GM13977 (cell line): ENCODE data around the gene UNC5CL.

Experiments
- DNase-seq: peaks from one replicate; pipeline ENCODE4 v3.0.0; 2012; ENCODE audit warnings: low spot score
- in situ Hi-C: fragments of 300-500 bp; cut with MboI; formaldehyde crosslinking; loops from one replicate; pipeline ENCODE4 v1.12.0; 2022; ENCODE audit warnings: low sequenced_read_pairs, low pct_unique_long_range_greater_than_20kb, mixed read lengths, inconsistent platforms; ENCODE audit not compliant: unreplicated experiment
- TF ChIP-seq, protein P1 (sequence below): IDR thresholded peaks from 2 replicates; pipeline ENCODE4 v1.5.1; 2012; ENCODE audit warnings: mild to moderate bottlenecking, control low read depth; ENCODE audit not compliant: insufficient read depth; ENCODE audit errors: extremely low read depth, missing control alignments

UNC5CL gene

DNA sequence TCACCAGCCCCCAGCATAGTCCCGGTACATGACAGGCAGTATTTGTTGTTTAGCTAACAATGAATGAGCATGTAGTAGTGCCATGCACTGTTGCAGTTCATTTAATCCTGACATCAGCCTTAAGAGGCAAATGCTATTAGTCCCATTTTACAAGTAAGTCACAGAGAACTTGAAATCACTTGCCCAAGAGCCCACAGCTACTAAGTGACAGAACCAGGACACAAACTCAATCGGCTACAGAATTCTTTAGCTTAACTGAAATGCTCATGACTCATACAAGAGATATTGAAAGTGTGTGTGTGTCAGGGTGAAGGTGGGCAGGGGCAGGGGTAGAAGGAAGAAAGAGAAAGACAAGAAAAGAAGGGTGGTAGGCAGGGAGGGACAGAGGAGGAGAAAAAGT is 52.7 kb downstream of the UNC5CL start:
- TF ChIP-seq, protein P1, sequence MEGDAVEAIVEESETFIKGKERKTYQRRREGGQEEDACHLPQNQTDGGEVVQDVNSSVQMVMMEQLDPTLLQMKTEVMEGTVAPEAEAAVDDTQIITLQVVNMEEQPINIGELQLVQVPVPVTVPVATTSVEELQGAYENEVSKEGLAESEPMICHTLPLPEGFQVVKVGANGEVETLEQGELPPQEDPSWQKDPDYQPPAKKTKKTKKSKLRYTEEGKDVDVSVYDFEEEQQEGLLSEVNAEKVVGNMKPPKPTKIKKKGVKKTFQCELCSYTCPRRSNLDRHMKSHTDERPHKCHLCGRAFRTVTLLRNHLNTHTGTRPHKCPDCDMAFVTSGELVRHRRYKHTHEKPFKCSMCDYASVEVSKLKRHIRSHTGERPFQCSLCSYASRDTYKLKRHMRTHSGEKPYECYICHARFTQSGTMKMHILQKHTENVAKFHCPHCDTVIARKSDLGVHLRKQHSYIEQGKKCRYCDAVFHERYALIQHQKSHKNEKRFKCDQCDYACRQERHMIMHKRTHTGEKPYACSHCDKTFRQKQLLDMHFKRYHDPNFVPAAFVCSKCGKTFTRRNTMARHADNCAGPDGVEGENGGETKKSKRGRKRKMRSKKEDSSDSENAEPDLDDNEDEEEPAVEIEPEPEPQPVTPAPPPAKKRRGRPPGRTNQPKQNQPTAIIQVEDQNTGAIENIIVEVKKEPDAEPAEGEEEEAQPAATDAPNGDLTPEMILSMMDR: no peak
- in situ Hi-C loops: no loop called here

DNA sequence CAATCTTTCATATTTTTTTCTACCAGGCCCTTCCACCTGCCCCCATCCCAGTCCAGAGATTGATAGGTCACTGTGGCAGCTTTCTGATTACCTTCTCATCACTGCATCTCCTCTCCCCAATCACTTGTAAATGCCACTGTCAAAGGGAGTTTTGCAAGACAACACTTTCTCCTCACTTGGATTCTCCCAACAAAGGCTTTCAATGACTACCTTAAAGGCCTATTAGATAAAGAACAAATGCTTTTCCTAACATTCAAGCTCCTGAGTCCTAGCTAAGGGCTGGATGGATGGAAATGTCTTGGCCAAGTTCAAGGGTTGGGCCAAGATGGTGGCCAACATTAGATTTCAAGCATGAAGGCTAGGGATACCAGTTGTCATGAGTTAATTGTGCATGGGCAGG is 55.3 kb downstream of the UNC5CL start:
- TF ChIP-seq, protein P1: no peak
- in situ Hi-C loops: no loop called here
- DNase-seq: no peak

More for the DNA sequence above, 52.7 kb downstream of the UNC5CL start:
- no peak for DNase-seq

DNA sequence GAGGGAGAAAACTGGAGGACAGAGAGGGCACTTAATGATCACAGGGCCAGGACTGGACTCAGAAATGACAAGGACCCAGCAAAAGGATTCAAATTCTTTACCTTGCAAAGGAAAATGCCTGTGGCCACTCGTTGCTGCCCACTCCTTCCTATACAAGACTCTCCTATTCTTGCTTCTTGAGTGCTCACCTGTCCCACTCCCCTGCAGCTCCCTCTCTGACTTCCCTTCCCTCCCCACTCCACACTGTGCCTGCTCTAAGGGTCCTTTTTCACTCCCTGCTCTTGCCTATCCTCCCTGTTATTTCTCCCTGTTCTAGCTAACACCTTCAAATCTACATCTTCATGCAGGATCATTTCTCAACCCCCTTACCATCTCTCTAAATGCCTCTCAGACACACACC is 56.1 kb downstream of the UNC5CL start:
- no peak for DNase-seq
- TF ChIP-seq, protein P1: no peak
- in situ Hi-C loops: no loop called here

DNA sequence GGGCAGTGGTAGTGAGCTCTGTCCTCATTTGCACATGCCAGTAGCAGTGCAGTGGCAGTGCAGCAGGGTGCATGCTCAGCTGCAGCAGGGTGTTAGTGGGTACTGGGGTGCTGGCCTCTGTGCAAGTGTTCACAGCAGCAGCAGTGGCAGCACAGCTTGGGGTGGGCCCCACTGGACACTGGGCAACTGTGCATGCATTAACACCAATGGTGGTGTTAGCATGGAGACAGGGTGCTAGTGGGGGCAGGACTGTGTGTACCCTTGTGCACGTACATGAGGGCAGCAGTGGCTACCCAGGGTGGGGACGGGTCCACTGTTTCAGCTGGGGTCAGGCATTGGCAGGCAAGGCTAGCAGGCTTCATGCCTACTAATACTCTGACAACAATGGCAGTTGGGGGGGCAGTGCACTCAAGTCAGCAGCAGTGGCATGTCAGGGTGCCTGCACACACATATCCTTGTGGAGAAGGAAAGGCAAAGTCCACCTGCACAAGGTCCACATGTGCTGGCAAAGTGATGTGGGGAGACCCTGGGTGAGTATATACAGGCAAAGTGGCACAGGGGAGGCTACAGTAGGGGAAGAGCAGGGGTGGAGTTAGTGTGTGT is 60.2 kb downstream of the UNC5CL start:
- no peak for DNase-seq
- in situ Hi-C loops: no loop called here
- TF ChIP-seq, protein P1: no peak

DNA sequence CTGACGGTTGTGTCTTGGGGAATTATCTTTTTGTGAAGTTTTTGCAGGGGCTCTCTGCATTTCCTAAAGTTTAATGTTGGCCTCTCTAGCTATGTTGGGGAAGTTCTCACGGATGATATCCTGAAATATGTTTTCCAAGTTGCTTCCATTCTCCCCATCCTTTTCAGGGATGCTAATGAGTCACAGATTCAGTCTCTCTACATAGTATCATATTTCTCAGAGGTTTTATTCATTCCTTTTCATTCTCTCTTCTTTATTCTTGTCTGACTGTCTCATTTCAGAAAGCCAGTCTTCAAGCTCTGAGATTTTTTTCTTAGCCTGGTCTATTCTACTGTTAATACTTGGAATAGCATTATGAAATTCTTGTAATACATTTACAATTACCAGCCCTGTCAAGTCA is 61.3 kb downstream of the UNC5CL start:
- DNase-seq: no peak
- TF ChIP-seq, protein P1: no peak
- in situ Hi-C loops: no loop called here

DNA sequence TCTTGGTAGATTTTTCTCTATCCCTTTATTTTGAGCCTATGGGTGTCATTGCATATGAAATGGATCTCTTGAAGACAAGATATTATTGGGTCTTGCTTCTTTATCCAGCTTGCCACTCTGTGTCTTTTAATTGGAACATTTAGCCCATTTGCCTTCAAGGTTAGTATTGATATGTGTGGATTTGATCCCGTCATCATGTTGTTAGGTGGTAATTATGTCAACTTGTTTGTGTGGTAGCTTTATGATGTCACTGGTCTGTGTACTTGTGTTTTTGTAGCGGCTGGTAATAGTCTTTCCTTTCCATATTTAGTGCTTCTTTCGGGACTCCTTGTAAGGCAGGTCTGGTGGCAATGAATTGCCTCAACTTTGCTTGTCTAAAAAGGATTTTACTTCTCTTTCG is 61.9 kb downstream of the UNC5CL start:
- DNase-seq: no peak
- in situ Hi-C loops: no loop called here
- TF ChIP-seq, protein P1: no peak
